Uterus (tissue), 4 donors: ENCODE measurements around the gene PCSK9. TPM values are rescaled to one million over a fixed set of nuclear protein-coding genes. Genes with fewer than 3 reads are reported as not detected.

Source experiments
- DNase-seq, 2 donors: peaks; one replicate each; pipeline ENCODE4 v3.0.0-alpha.2; 2019 to 2020
- H3K27ac ChIP-seq, 2 donors: fragments of 200-600 bp; sonication (generic); 1 replicate in 1 of 2; 2 replicates in 1 of 2; pipeline ENCODE4 v1.5.1; 2016 to 2018
- H3K27me3 ChIP-seq, 2 donors: fragments of 200-600 bp; sonication (generic); one replicate each; pipeline ENCODE4 v1.5.1; 2018 to 2019; ENCODE audit warnings: control low read depth in 1 of 2
- H3K36me3 ChIP-seq, 2 donors: fragments of 200-600 bp; sonication (generic); one replicate each; pipeline ENCODE4 v1.5.1; 2019; ENCODE audit warnings: control low read depth in 1 of 2
- H3K4me1 ChIP-seq, 2 donors: fragments of 200-600 bp; sonication (generic); one replicate each; pipeline ENCODE4 v1.5.1; 2018 to 2019; ENCODE audit warnings: control low read depth in 1 of 2
- H3K4me3 ChIP-seq, 2 donors: fragments of 200-600 bp; sonication (generic); 1 replicate in 1 of 2; 2 replicates in 1 of 2; pipeline ENCODE4 v1.5.1; 2018 to 2019; ENCODE audit warnings: mild to moderate bottlenecking in 1 of 2
- H3K9me3 ChIP-seq, 2 donors: fragments of 200-600 bp; sonication (generic); one replicate each; pipeline ENCODE4 v1.5.1; 2019; ENCODE audit warnings: control low read depth in 1 of 2
- POLR2A ChIP-seq, 2 donors: fragments of 450-650 bp; IDR thresholded peaks; one replicate each; pipeline ENCODE4 v1.6.1; 2016; ENCODE audit warnings: antibody characterized with exemption in 2 of 2, mild to moderate bottlenecking in 1 of 2, moderate library complexity in 1 of 2
- intact Hi-C: fragments of 100-400 bp; cut with DNase I; formaldehyde crosslinking; loops from one replicate; pipeline ENCODE4 v1.15.1; 2023; ENCODE audit warnings: low total_unique reads
- total RNA-seq, 4 donors: library from RNA; depleted of rRNA in 3 of 4; stranded (reverse); fragments of >200 nt in 3 of 4; gene quantifications; one replicate each; pipeline versions ENCODE4 v1.1.0 to v1.2.4, GENCODE V29; 2014 to 2023
- TF ChIP-seq, protein P1 (sequence below), 4 experiments: fragments of 200-600 bp in 2 of 4; fragments of 450-650 bp in 2 of 4; sonication (generic) in 2 of 4; IDR thresholded peaks; one replicate each; pipeline ENCODE4 v1.5.1; 2016 to 2019; ENCODE audit warnings: antibody characterized with exemption in 4 of 4, mild to moderate bottlenecking in 2 of 4, moderate library complexity in 1 of 4
- donor health status: DM: yes; HTN: yes; CAD: no.

PCSK9 gene
- total RNA-seq, 4 donors from 2014 or later: 2.9 TPM; not detected in 3

DNA sequence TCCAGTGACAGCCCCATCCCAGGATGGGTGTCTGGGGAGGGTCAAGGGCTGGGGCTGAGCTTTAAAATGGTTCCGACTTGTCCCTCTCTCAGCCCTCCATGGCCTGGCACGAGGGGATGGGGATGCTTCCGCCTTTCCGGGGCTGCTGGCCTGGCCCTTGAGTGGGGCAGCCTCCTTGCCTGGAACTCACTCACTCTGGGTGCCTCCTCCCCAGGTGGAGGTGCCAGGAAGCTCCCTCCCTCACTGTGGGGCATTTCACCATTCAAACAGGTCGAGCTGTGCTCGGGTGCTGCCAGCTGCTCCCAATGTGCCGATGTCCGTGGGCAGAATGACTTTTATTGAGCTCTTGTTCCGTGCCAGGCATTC is 24.2 kb downstream of the PCSK9 start:
- H3K4me3 ChIP-seq: no peak overlapping the region
- no peak for DNase-seq
- H3K4me1 ChIP-seq: no peaks in the 10 kb centered on the region
- H3K36me3 ChIP-seq: no peaks in the 10 kb centered on the region
- H3K27ac ChIP-seq: no peak overlapping the region
- TF ChIP-seq POLR2A (IDR thresholded peaks at IDR 0.05): no peak
- TF ChIP-seq, protein P1, sequence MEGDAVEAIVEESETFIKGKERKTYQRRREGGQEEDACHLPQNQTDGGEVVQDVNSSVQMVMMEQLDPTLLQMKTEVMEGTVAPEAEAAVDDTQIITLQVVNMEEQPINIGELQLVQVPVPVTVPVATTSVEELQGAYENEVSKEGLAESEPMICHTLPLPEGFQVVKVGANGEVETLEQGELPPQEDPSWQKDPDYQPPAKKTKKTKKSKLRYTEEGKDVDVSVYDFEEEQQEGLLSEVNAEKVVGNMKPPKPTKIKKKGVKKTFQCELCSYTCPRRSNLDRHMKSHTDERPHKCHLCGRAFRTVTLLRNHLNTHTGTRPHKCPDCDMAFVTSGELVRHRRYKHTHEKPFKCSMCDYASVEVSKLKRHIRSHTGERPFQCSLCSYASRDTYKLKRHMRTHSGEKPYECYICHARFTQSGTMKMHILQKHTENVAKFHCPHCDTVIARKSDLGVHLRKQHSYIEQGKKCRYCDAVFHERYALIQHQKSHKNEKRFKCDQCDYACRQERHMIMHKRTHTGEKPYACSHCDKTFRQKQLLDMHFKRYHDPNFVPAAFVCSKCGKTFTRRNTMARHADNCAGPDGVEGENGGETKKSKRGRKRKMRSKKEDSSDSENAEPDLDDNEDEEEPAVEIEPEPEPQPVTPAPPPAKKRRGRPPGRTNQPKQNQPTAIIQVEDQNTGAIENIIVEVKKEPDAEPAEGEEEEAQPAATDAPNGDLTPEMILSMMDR (IDR thresholded peaks at IDR 0.05): no peak
- intact Hi-C loops: no loop called here
- H3K27me3 ChIP-seq: no peaks in the 10 kb centered on the region
- H3K9me3 ChIP-seq: no peaks in the 10 kb centered on the region

DNA sequence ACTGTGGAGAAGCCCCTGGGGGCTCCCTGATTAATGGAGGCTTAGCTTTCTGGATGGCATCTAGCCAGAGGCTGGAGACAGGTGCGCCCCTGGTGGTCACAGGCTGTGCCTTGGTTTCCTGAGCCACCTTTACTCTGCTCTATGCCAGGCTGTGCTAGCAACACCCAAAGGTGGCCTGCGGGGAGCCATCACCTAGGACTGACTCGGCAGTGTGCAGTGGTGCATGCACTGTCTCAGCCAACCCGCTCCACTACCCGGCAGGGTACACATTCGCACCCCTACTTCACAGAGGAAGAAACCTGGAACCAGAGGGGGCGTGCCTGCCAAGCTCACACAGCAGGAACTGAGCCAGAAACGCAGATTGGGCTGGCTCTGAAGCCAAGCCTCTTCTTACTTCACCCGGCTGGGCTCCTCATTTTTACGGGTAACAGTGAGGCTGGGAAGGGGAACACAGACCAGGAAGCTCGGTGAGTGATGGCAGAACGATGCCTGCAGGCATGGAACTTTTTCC is 24.8 kb downstream of the PCSK9 start:
- intact Hi-C loops: no loop called here
- TF ChIP-seq, protein P1 (IDR thresholded peaks at IDR 0.05): no peak
- no peak for TF ChIP-seq POLR2A (IDR thresholded peaks at IDR 0.05)
- H3K27ac ChIP-seq: no peak overlapping the region
- no peak overlapping the region for H3K4me3 ChIP-seq
- H3K4me1 ChIP-seq: no peaks in the 10 kb centered on the region
- no peak for DNase-seq
- no peaks in the 10 kb centered on the region for H3K9me3 ChIP-seq
- no peaks in the 10 kb centered on the region for H3K36me3 ChIP-seq
- H3K27me3 ChIP-seq: no peaks in the 10 kb centered on the region

DNA sequence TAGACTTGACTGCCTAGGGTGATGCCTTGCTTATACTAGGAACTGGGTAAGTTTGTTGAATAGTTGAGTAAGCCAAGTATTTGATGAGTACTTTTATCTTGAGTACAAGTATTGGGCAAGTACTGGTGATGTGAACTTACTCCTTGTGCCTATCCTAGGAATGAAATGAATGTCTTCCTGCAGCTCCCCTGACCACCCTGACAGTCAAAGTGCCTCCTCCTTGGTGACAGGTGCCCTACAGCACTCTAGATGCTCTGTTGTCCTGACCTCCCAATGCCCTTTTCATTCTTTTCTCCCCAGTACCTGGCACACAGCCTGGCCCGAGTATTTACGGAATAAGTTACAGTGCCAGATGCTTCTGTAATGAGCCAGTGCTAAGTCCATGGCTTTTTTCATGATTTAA is 25.5 kb downstream of the PCSK9 start:
- TF ChIP-seq, protein P1 (IDR thresholded peaks at IDR 0.05): no peak
- no peak for TF ChIP-seq POLR2A (IDR thresholded peaks at IDR 0.05)
- DNase-seq: no peak
- no peaks in the 10 kb centered on the region for H3K27me3 ChIP-seq
- intact Hi-C loops: no loop called here
- no peak overlapping the region for H3K27ac ChIP-seq
- no peak overlapping the region for H3K4me3 ChIP-seq
- no peaks in the 10 kb centered on the region for H3K9me3 ChIP-seq
- no peaks in the 10 kb centered on the region for H3K36me3 ChIP-seq
- no peaks in the 10 kb centered on the region for H3K4me1 ChIP-seq

DNA sequence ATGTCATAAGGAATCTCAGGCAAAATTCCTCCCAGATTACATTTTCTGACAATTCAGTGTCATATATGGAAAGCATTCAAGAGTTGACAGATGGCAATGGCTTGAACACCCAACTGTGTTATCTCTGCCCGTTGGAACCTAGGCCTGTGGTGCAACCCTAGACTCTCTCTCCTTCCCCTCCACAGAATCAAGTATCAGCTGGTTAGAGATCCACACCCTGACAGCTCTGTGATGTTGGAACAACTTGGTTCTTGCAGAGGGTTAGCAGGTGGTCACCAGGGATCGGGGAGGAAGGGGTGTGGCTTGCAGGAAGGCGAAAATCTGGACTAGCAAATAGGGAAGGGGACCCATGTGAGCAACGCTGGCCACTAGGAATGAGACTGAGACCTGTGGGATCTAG is 26.3 kb downstream of the PCSK9 start:
- no peak for TF ChIP-seq POLR2A (IDR thresholded peaks at IDR 0.05)
- TF ChIP-seq, protein P1 (IDR thresholded peaks at IDR 0.05): no peak
- H3K9me3 ChIP-seq: no peaks in the 10 kb centered on the region
- H3K27ac ChIP-seq: no peak overlapping the region
- intact Hi-C loops: no loop called here
- H3K36me3 ChIP-seq: no peaks in the 10 kb centered on the region
- no peak overlapping the region for H3K4me3 ChIP-seq
- H3K4me1 ChIP-seq: no peaks in the 10 kb centered on the region
- DNase-seq: no peak
- H3K27me3 ChIP-seq: no peaks in the 10 kb centered on the region

DNA sequence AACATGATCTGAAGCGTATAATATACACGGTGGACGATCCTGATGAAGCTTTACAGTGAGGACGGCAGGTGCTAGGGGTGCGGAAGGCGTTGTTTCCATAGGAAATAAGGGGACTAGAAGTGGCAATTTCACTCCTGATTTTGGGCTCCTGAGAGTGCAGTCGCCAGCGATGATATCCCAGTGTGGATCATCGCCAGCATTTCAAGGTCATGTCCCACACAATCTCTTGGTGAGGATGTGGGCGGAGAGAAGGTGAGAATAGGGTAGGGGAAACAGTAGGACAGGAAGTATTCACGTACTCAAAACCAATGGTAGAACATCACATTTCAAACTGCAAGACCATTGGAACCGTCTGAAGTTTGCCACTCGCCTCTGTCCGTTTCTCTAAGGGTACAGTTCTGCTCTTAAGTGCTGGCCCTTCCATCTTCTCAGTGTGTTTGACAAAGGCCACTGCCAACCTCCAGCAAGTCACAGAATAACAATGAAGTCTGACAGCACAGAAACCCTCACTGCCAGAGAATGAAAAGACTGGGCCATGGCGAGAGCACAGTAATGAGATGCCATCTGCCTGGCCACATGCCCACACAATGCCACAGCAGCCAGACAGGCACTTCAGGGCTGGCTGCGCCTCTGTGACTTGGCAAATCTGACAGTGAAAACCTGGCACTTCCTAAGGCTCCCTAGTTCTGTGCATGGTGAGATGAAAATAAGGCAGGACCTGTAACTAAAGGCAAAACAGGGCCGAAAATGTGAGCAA is 27.9 kb downstream of the PCSK9 start:
- no peak for TF ChIP-seq POLR2A (IDR thresholded peaks at IDR 0.05)
- TF ChIP-seq, protein P1 (IDR thresholded peaks at IDR 0.05): no peak
- no peaks in the 10 kb centered on the region for H3K4me1 ChIP-seq
- no peaks in the 10 kb centered on the region for H3K27me3 ChIP-seq
- H3K36me3 ChIP-seq: no peaks in the 10 kb centered on the region
- no peaks in the 10 kb centered on the region for H3K9me3 ChIP-seq
- H3K4me3 ChIP-seq: no peak overlapping the region
- DNase-seq: no peak
- intact Hi-C loops: no loop called here
- no peak overlapping the region for H3K27ac ChIP-seq
